ENCODE data around the gene SPATA6. TPM values are rescaled to one million over a fixed set of nuclear protein-coding genes. Genes with fewer than 3 reads are reported as not detected.
"Not testable (repeated sequence)": the region's sequence is repeated elsewhere in the genome, so short reads cannot be mapped to it uniquely, and the experiment has no call there.

The SPATA6 gene
- total and polyA plus RNA-seq, 2 of the 8 experiments (the other 6 are each of a cell fraction or from before 2014, with no cell fraction given): 2.4 to 17.2 TPM

GRCh38 chr1:48440786-48441185 is 31.2 kb downstream of the SPATA6 start:
- H3K36me3 ChIP-seq (ENCODE audit: control insufficient read depth in 2 of 4, insufficient read depth in 4 of 4, low read length in 3 of 4); H3K56ac ChIP-seq (replicated peaks; ENCODE audit: insufficient read length, low read depth, low read length); H4K20me1 ChIP-seq (replicated peaks in 1 of 2; ENCODE audit: control insufficient read depth in 1 of 2, insufficient read depth in 2 of 2, low read length in 2 of 2); H2BK12ac ChIP-seq (ENCODE audit: low read depth, low read length); DNase-seq (ENCODE audit: low read depth in 1 of 2, low spot score in 2 of 2); H2BK5ac ChIP-seq (ENCODE audit: low read depth, low read length); H3K79me1 ChIP-seq (ENCODE audit: low read depth, low read length); H3K4ac ChIP-seq (replicated peaks; ENCODE audit: insufficient read length, low read depth, low read length); H3K4me1 ChIP-seq (replicated peaks in 1 of 4; ENCODE audit: control insufficient read depth in 3 of 4, insufficient read depth in 4 of 4, low read length in 3 of 4); H3K14ac ChIP-seq (ENCODE audit: insufficient read length); H3K27me3 ChIP-seq (replicated peaks in 1 of 4; ENCODE audit: control insufficient read depth in 3 of 4, extremely low read depth in 1 of 4, insufficient read depth in 3 of 4, low read length in 3 of 4); H2BK20ac ChIP-seq (ENCODE audit: low read length); FAIRE-seq; H3K27ac ChIP-seq (ENCODE audit: low read depth, low read length); H2BK15ac ChIP-seq (ENCODE audit: low read length); H3K9ac ChIP-seq (replicated peaks in 1 of 4; ENCODE audit: extremely low read depth in 1 of 4, low read depth in 3 of 4, low read length in 3 of 4); H3K4me2 ChIP-seq (ENCODE audit: insufficient read depth in 1 of 2, low read depth in 2 of 2, low read length in 2 of 2); H3K23ac ChIP-seq (ENCODE audit: insufficient read length); H3K23me2 ChIP-seq (ENCODE audit: low read depth, low read length); H2AK5ac ChIP-seq (ENCODE audit: low read depth, low read length); H3K79me2 ChIP-seq (ENCODE audit: control insufficient read depth in 1 of 2, insufficient read depth in 2 of 2, low read length in 2 of 2); H2BK120ac ChIP-seq (replicated peaks; ENCODE audit: low read depth, low read length); H4K5ac ChIP-seq (ENCODE audit: insufficient read length, low read depth, low read length); H3K18ac ChIP-seq (ENCODE audit: extremely low read depth, low read length); POLR2A ChIA-PET (ENCODE audit: partially characterized antibody); H4K91ac ChIP-seq (replicated peaks; ENCODE audit: insufficient read length, low read length); H3K4me3 ChIP-seq (ENCODE audit: extremely low read depth in 1 of 4, insufficient read depth in 2 of 4, low read depth in 3 of 4, low read length in 4 of 4); H4K8ac ChIP-seq (ENCODE audit: extremely low read depth, insufficient read depth, low read length); H2AFZ ChIP-seq (ENCODE audit: low read length): not testable (repeated sequence)
- 94% methylated on average over 3 of the region's 3 CpGs; no CpG with 5 or more reads in 1 of the 2 experiments for WGBS, 2 experiments (ENCODE audit: extremely low coverage in 1 of 2, insufficient coverage in 1 of 2, insufficient read length in 1 of 2, insufficient replicate concordance in 2 of 2, low coverage in 1 of 2, low lambda C conversion rate in 2 of 2, missing lambda C conversion rate in 1 of 2)
- H3K9me3 ChIP-seq (ENCODE audit: insufficient read depth in 2 of 2, low read depth in 1 of 2, low read length in 1 of 2): peaks cover 10 to 13% of the 10 kb centered on the region in 2 experiments; a peak in 2 of 4 replicates
- CTCF ChIA-PET (ENCODE audit: partially characterized antibody): interaction anchor here (0.7 kb wide), 1 partner anchor 38 kb away, joined by 3 read pairs; no protein-coding TSS in a partner anchor

Data from H1 (cell line).